ENCODE results near the gene TBC1D2B. TPM values are rescaled to one million over a fixed set of nuclear protein-coding genes. Genes with fewer than 3 reads are reported as not detected.

The TBC1D2B gene
- total RNA-seq, 1 experiment from 2014 or later = 58.2 TPM

DNA sequence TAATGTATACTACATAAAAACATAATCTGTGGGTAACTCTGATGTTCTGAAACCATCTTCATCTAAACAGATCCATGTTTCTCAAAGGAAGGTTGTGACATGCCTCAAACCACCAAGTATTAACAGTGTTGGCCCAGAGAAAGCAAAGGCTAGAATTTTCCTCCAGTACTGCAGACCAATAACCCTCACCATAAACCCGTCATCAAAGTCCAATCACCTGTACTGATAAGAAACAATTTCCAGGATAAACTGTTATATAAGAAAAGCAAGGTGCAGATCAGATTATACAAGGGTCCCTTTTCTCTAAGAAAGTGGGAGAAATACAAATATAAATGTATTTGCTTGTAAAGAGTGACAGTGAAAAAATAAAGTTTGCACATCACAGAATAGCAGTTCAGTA lies 32.3 kb downstream of the TBC1D2B start:
- Histone ChIP-seq H3K36me3 (peaks cover 46% of the 10 kb centered on the region), H3K27me3 (no peaks in the 10 kb centered on the region), H3K4me1 (peaks cover 17% of the 10 kb centered on the region; the same call in 1 of the 2 replicates), H3K4me3 (no peak overlapping the region), H3K9me3 (replicated peaks) (no peaks in the 10 kb centered on the region), H3K27ac (no peak overlapping the region)
- no peak for DNase-seq

GRCh38 chr15:78044407-78045155 lies 32.9 kb downstream of the TBC1D2B start:
- Histone ChIP-seq H3K27ac (no peak overlapping the region), H3K9me3 (replicated peaks) (no peaks in the 10 kb centered on the region), H3K4me1 (peaks cover 13% of the 10 kb centered on the region; the same call in 1 of the 2 replicates), H3K36me3 (peaks cover 40% of the 10 kb centered on the region), H3K27me3 (no peaks in the 10 kb centered on the region), H3K4me3 (no peak overlapping the region)
- no peak for DNase-seq

DNA sequence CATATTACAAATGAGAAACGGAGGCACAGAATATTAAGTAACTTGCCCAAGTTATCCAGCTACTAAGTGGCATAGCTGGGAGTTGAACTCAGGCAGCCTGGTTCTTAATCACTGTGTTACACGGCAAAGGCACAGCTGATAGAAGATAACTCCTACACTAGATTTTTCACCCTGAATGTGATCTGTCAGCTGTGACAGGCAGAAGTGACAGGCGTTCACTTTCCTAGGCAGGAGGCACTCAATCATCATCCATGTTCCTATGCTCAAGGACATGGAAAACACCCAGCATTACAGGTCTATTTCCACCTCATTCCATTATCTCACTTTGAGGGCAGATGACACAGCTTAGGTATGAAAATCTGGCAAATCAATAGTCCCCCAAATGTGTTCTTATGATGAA lies 35.6 kb downstream of the TBC1D2B start:
- no peak for DNase-seq
- H3K27ac ChIP-seq = no peak overlapping the region
- H3K9me3 ChIP-seq (replicated peaks) = no peaks in the 10 kb centered on the region
- no peak overlapping the region for H3K4me3 ChIP-seq
- peaks cover 13% of the 10 kb centered on the region; the same call in 1 of the 2 replicates for H3K4me1 ChIP-seq
- no peaks in the 10 kb centered on the region for H3K27me3 ChIP-seq
- peaks cover 36% of the 10 kb centered on the region for H3K36me3 ChIP-seq

DNA sequence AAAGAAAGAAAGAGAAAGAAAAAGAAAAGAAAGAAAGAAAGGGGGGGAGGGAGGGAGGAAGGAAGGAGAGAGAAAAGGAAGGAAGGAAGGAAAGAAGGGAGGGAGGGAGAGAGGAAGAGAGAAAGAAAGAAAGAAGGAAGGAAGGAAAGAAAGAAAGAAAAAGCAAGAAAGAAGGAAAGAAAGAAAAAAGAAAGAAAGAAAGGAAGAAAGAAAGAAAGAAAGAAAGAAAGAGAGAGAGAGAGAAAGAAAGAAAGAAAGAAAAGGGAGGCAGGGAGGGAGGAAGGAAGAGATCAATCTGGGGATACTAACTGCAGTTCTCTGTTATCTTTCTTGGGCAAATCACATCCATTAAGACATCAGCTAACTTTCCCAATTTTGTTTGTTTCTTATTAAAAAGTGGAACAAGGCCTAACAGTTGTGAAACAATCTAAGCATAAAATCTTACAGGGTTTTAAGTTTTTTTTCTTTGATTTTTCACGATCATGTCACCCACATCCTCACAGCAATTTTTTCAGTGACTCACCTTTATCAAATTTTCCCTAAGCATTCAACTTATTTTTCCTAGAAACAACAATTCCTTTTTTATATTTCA lies 36.8 kb downstream of the TBC1D2B start:
- Histone ChIP-seq H3K27ac (no peak overlapping the region), H3K4me3 (no peak overlapping the region), H3K36me3 (peaks cover 33% of the 10 kb centered on the region), H3K9me3 (replicated peaks) (no peaks in the 10 kb centered on the region), H3K27me3 (no peaks in the 10 kb centered on the region), H3K4me1 (peaks cover 22% of the 10 kb centered on the region)
- no peak for DNase-seq

GRCh38 chr15:78038585-78039247 lies 38.8 kb downstream of the TBC1D2B start:
- Histone ChIP-seq H3K36me3 (peaks cover 29% of the 10 kb centered on the region), H3K27ac (no peak overlapping the region), H3K4me3 (no peak overlapping the region), H3K4me1 (peaks cover 28% of the 10 kb centered on the region), H3K27me3 (no peaks in the 10 kb centered on the region), H3K9me3 (replicated peaks) (no peaks in the 10 kb centered on the region)
- no peak for DNase-seq

DNA sequence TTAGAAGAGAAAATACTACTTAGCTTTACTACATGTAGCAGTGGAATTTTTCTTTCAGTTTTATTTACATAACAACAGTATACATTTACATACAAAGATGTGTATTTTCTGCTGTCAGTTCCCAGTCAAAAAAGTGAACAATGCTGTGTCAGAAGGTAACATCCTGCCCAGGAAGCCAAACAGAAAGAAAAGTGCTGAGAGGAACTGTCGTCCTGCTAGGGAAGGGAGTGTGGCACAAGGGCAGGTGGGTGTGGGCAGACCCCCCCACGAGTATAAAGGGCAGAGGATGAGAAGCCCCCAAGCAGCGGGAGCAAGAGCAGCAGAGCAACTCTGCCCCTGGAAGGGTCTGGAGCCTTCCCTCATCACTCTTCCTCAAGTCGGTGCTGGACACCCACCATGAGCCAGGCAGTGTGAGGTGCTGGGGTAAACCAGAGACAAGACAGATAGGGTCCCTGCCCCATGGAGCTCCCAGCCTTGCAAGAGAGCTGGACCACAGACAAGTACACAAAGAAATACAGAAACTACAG lies 39.7 kb downstream of the TBC1D2B start:
- H3K27ac ChIP-seq = no peak overlapping the region
- peaks cover 27% of the 10 kb centered on the region for H3K36me3 ChIP-seq
- no peaks in the 10 kb centered on the region for H3K9me3 ChIP-seq (replicated peaks)
- H3K4me3 ChIP-seq = no peak overlapping the region
- H3K27me3 ChIP-seq = no peaks in the 10 kb centered on the region
- no peak for DNase-seq
- peaks cover 31% of the 10 kb centered on the region for H3K4me1 ChIP-seq

DNA sequence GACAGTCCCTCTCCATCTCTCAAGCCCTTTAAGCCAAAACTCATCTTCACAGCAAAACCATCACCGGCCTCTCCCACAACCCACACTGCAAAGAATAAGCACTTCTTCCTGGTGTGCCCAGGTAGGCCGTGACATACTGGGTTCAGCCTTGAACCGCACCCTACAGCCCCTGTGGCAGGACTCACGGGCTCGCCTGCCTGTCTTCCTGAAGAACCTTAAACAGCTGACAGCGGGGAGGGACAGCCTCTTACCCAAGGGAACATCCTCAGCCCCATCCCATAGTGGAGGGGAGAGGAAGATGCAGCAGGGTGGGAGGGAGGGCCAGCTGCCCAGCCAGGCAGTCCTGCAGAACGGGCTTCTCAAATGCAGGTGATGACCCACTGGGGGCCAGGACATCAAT lies 40.2 kb downstream of the TBC1D2B start:
- peaks cover 31% of the 10 kb centered on the region for H3K4me1 ChIP-seq
- H3K36me3 ChIP-seq = peaks cover 23% of the 10 kb centered on the region
- H3K4me3 ChIP-seq = no peak overlapping the region

GRCh38 chr15:78035861-78036476 lies 41.5 kb downstream of the TBC1D2B start:
- H3K9me3 ChIP-seq (replicated peaks) = no peaks in the 10 kb centered on the region
- no peak overlapping the region for H3K27ac ChIP-seq
- H3K27me3 ChIP-seq = no peaks in the 10 kb centered on the region
- peak; percentile 45 to 47 for DNase-seq
- H3K4me3 ChIP-seq = no peak overlapping the region
- H3K4me1 ChIP-seq = peaks cover 31% of the 10 kb centered on the region
- H3K36me3 ChIP-seq = peaks cover 18% of the 10 kb centered on the region

More for the DNA sequence above, 40.2 kb downstream of the TBC1D2B start:
- Histone ChIP-seq H3K27me3 (no peaks in the 10 kb centered on the region), H3K9me3 (replicated peaks) (no peaks in the 10 kb centered on the region), H3K27ac (no peak overlapping the region)
- no peak for DNase-seq

- peaks cover 31% of the 10 kb centered on the region for H3K4me1 ChIP-seq
- no peak for DNase-seq
- no peak overlapping the region for H3K4me3 ChIP-seq
- no peaks in the 10 kb centered on the region for H3K9me3 ChIP-seq (replicated peaks)
- H3K27me3 ChIP-seq = no peaks in the 10 kb centered on the region
- H3K27ac ChIP-seq = peak overlapping the region; percentile 29
- H3K36me3 ChIP-seq = peaks cover 22% of the 10 kb centered on the region
Observed at GRCh38 chr15:78035321-78035751, 42.2 kb downstream of the TBC1D2B start.

DNA sequence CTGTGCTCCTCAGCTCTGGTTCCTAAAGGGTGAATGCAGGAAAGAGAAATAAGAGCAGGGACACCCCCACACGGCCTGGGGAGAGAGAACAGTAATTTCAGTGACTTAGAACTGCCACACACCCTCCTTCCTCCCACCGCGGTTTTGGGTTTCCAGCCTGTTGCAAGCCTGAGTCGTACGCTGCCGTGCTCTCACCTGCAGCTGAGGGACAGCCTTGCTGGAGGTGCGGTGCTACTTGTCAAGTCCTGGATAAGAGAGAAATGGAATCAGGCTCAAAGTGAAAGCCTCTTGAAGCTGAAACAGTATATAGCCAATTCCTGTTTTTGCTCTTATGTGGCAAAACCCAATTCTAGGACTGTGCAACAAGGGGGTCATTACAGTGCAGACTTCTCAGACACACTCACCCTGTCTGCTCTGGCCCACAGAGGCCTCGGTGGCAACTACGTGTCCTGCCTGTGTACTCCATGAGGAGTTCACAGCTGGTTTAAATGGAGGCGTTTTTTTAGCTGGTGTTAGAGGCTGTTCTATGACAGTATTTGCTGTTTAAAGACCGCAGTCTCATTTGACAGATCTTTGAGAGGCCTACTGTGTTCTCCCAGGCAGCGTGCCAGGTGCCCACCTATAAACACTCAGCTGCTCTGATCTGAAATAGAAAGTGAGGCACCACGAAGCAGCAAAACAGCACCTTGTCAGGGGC lies 42.9 kb downstream of the TBC1D2B start:
- Histone ChIP-seq H3K9me3 (replicated peaks) (no peaks in the 10 kb centered on the region), H3K27ac (no peak overlapping the region; the same call in 1 of the 2 replicates), H3K4me1 (peaks cover 31% of the 10 kb centered on the region), H3K4me3 (no peak overlapping the region), H3K36me3 (peaks cover 27% of the 10 kb centered on the region), H3K27me3 (no peaks in the 10 kb centered on the region)
- peak in 1 of 2 experiments; percentile 22 for DNase-seq

DNA sequence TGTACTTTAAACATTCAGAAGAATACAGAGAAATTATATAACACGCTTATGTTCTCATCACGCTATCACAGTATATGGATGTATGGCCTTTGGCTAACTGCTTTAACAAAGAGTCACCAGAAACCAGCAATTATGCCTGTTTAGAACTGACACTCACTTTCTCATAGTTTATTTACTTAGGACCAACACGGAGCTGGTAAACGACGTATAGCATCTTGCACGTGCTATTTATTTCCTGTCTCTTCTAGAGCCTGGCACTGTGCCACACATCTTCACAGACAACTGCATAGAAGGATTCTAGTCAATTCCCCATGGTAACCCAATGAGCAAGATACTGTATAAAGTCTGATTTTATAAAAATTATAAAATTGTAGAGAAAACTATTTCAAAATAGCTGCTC lies 43.6 kb downstream of the TBC1D2B start:
- peak in 1 of 2 experiments; percentile 41 for DNase-seq
- Histone ChIP-seq H3K9me3 (replicated peaks) (no peaks in the 10 kb centered on the region), H3K36me3 (peaks cover 34% of the 10 kb centered on the region), H3K27ac (no peak overlapping the region), H3K27me3 (no peaks in the 10 kb centered on the region), H3K4me3 (no peak overlapping the region), H3K4me1 (peaks cover 31% of the 10 kb centered on the region)

- H3K27ac ChIP-seq = no peak overlapping the region
- H3K9me3 ChIP-seq (replicated peaks) = no peaks in the 10 kb centered on the region
- DNase-seq = no peak
- H3K4me3 ChIP-seq = no peak overlapping the region
- H3K4me1 ChIP-seq = peaks cover 31% of the 10 kb centered on the region
- peaks cover 43% of the 10 kb centered on the region for H3K36me3 ChIP-seq
- no peaks in the 10 kb centered on the region for H3K27me3 ChIP-seq
Observed at GRCh38 chr15:78032671-78033070, 44.8 kb downstream of the TBC1D2B start.

DNA sequence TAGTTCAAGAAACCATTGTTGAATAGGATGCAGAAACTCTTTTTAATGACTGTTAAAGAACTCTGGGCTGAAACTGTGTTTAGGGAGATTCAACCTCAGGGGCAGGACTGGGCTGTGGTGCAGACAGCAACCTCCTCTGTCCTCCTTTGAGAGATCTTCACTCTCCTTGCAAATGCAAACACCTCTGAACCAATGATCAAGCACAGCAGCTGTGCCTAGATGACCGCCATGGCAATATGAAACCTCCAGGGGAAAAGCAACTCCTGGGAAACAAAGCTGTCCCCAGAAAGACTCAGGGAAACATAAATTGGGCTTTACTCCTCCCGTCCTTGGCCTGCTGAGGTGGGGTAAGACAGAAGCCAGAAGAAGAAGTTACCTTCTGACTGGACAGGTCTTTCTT lies 52.6 kb downstream of the TBC1D2B start:
- H3K4me1 ChIP-seq = peaks cover 44% of the 10 kb centered on the region
- H3K27ac ChIP-seq = peak overlapping the region; percentile 98
- H3K27me3 ChIP-seq = no peaks in the 10 kb centered on the region
- DNase-seq = peak; percentile 83 to 93
- no peaks in the 10 kb centered on the region for H3K9me3 ChIP-seq (replicated peaks)
- H3K36me3 ChIP-seq = peaks cover 56% of the 10 kb centered on the region
- H3K4me3 ChIP-seq = peak overlapping the region; percentile 38

GRCh38 chr15:78024519-78024870 lies 53.0 kb downstream of the TBC1D2B start:
- Histone ChIP-seq H3K4me1 (peaks cover 44% of the 10 kb centered on the region), H3K27me3 (no peaks in the 10 kb centered on the region), H3K27ac (peak overlapping the region; percentile 98), H3K36me3 (peaks cover 52% of the 10 kb centered on the region), H3K4me3 (peak overlapping the region; percentile 38), H3K9me3 (replicated peaks) (no peaks in the 10 kb centered on the region)
- DNase-seq = no peak
